Renal pelvis (tissue), 4 donors: ENCODE measurements around the gene PHB1. TPM values are rescaled to one million over a fixed set of nuclear protein-coding genes. Genes with fewer than 3 reads are reported as not detected.
"Not testable (repeated sequence)": the region's sequence is repeated elsewhere in the genome, so short reads cannot be mapped to it uniquely, and the experiment has no call there.

Experiments used
- DNase-seq: peaks from one replicate; pipeline ENCODE4 v3.0.0-alpha.2; 2013
- polyA plus RNA-seq, 3 donors: library from polyadenylated mRNA; unstranded; fragments of 120-200 nt; gene quantifications; one replicate each; pipeline ENCODE4 v1.2.1, GENCODE V29; 2013; ENCODE audit not compliant: insufficient read length in 3 of 3

Gene PHB1
- polyA plus RNA-seq, 3 donors, result 231 to 273 (median 243) TPM

GRCh38 chr17:49445591-49445990 lies 30.9 kb upstream of the PHB1 start:
- no peak for DNase-seq

- DNase-seq, result no peak
These were observed 29.7 kb upstream of the PHB1 start for GRCh38 chr17:49444384-49444783.

GRCh38 chr17:49443862-49444261 lies 29.2 kb upstream of the PHB1 start:
- DNase-seq, result no peak

GRCh38 chr17:49442041-49442440 lies 27.4 kb upstream of the PHB1 start:
- DNase-seq, result no peak

- DNase-seq, result no peak
These were observed 26.9 kb upstream of the PHB1 start for GRCh38 chr17:49441578-49441977.

- DNase-seq, result no peak
These were observed 25.9 kb upstream of the PHB1 start for GRCh38 chr17:49440581-49440980.

- DNase-seq, result no peak
These were observed 25.2 kb upstream of the PHB1 start for GRCh38 chr17:49439673-49440571.

- no peak for DNase-seq
These were observed 24.6 kb upstream of the PHB1 start for GRCh38 chr17:49439305-49439672.

GRCh38 chr17:49438436-49439278 lies 24.0 kb upstream of the PHB1 start:
- peak; percentile 37 for DNase-seq

GRCh38 chr17:49437696-49438435 lies 23.2 kb upstream of the PHB1 start:
- no peak for DNase-seq

- no peak for DNase-seq
These were observed 21.5 kb upstream of the PHB1 start for GRCh38 chr17:49436174-49436573.

GRCh38 chr17:49435671-49436029 lies 21.0 kb upstream of the PHB1 start:
- DNase-seq, result no peak

GRCh38 chr17:49434821-49435670 lies 20.4 kb upstream of the PHB1 start:
- peak; percentile 30 for DNase-seq

GRCh38 chr17:49433000-49433694 lies 18.5 kb upstream of the PHB1 start:
- no peak for DNase-seq

GRCh38 chr17:49431743-49432142 lies 17.1 kb upstream of the PHB1 start:
- no peak for DNase-seq

GRCh38 chr17:49425004-49425286 lies 10.3 kb upstream of the PHB1 start:
- no peak for DNase-seq

- not testable (repeated sequence) for DNase-seq
These were observed 9.8 kb upstream of the PHB1 start for GRCh38 chr17:49424276-49425003.

- no peak for DNase-seq
These were observed 8.0 kb upstream of the PHB1 start for GRCh38 chr17:49422714-49423113.

GRCh38 chr17:49419761-49420160 lies 5.1 kb upstream of the PHB1 start:
- DNase-seq, result not testable (repeated sequence)
